ENCODE results near the gene KLC1. TPM values are rescaled to one million over a fixed set of nuclear protein-coding genes. Genes with fewer than 3 reads are reported as not detected.
"Not testable (repeated sequence)": the region's sequence is repeated elsewhere in the genome, so short reads cannot be mapped to it uniquely, and the experiment has no call there.

KLC1 gene
- total RNA-seq, 1 donor from 2014 or later, result 129 TPM

DNA sequence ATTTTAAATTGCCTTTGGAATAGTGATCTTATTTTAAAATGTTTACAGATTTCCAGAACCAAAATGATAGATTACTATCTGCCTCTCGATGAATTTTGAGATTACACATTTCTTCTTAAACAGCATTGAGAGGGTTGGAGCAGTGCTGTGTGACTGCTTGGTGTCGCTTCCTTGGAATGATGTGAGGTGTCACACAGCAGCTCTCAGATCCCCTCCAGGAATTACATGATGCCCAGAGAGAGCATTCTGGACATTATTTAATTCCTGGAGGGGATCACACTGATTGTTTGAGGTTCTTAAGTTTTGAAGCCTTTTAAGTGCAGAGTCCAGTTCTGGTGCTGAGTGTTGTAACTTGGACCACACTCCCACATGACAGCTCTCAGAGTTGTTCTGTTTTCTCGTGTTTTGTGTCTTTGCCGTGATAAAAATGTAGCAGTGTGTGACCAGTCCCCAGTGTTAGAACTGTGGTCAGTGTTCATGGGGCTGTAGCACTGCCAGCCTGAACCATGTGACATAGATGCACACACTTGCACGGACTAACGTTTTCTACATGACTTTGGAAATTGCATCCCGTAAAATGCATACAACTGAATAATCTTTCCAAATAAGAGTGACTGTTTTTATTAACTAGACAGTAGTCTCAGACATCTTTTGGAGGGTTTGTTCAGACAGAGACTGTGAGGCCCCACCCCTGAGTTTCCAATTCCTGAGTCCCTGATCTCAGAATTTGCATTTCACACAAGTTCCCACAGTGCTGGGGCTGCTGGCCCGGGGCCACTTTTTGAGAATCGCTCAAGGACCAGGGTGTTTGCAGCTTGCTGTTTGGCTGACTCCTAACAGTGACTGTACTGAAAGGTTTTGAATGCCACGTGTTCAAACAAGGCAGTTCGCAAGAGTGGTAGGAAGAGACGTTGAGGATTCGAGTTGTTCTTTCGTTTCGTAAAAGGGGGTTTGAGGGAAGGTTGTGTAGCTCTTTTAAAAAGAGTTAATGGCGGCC lies 60.2 kb downstream of the KLC1 start:
- DNase-seq (ENCODE audit: low read depth in 2 of 2), result no peak

DNA sequence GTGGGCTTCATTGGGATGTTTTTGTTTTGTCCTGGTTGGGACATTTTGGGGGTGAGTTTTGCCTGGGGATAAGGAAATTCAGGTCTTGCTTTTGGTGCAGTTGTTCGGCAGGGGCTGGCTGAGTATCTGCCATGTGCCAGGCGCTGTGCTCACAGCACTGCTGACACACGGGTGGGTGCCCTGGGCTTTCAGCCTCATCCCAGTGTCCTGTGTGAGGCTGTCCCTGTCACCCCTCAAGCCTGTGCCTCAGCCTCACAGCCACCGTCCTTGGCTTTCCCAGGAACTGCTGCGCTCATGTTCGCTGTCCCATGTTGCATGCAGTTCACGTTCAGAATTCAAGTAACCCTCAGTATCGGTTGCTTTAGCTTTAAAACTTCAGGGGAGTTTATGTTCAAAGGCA lies 61.3 kb downstream of the KLC1 start:
- no peak for DNase-seq (ENCODE audit: low read depth in 2 of 2)

DNA sequence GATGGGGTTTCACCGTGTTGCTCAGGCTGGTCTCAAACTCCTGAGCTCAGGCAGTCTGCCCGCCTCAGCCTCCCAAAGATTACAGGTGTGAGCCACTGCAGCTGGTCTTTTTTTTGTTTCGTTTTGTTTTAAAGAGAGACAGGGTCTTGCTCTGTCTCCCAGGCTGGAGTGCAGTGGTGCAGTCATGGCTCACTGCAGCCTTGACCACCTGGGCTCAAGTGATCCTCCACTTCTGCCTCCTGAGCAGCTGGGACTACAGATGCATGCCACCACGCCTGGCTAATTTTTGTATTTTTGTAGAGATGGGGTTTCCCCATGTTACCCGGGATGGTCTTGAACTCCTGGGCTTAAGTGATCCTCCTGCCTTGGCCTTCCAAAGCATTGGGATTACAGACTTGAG lies 62.6 kb downstream of the KLC1 start:
- not testable (repeated sequence) for DNase-seq (ENCODE audit: low read depth in 2 of 2)

DNA sequence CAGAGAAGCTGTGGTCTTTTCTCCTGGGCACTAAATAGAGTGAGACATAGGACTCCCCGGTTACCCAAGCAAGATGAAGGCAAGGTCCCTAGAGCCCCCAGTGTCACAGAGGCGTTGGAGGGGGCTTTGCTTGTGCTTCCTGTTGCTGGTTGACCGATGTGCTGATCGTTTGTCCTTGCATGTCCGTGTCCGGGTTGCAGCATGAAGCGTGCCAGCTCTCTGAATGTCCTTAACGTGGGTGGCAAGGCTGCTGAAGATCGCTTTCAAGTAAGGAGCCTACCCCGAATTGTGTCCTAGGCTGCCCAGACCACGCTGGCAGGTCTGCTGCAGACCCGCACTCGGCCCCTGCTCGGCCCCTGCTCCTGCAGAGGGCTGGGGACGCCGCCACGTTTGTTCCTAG lies 63.1 kb downstream of the KLC1 start:
- no peak for DNase-seq (ENCODE audit: low read depth in 2 of 2)

DNA sequence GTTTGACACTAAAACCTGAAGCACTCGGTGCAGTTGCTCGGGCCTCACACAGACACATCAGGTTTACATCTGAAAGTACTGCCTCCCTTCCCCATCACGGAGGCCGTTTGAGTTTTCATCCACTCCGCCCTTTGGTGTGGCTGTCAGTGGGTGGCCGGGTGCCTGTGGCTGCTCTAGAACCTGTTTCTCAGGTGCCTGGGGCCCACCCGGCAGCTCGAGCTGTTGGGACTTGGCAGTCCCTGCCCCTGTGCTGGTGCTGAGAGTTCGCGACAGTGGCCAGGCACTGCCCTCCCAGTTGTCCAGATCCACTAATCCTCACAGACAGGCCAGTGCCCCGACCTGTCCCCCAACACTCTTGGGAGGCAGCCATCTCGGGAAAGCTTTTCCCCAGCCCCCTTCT lies 63.9 kb downstream of the KLC1 start:
- DNase-seq (ENCODE audit: low read depth in 2 of 2), result no peak

DNA sequence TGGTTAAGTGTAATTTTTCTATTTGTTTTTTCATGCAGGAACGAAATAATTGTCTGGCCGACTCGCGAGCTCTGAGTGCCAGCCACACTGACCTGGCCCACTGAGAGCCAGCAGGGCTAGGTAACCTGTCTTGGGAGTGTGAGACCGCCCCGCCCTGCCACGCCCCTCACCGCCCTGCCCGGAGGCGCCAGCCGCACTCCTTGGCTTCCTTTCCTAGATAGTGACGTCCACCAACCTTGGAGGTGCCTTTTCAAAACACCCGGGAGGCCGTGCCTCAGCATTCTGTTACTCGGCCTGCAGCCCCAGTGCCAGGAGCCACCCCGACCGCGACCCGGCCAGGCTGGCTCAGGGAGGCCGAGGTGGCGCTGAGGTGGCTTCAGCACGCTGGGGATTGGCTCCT lies 64.5 kb downstream of the KLC1 start:
- DNase-seq (ENCODE audit: low read depth in 2 of 2), result no peak

DNA sequence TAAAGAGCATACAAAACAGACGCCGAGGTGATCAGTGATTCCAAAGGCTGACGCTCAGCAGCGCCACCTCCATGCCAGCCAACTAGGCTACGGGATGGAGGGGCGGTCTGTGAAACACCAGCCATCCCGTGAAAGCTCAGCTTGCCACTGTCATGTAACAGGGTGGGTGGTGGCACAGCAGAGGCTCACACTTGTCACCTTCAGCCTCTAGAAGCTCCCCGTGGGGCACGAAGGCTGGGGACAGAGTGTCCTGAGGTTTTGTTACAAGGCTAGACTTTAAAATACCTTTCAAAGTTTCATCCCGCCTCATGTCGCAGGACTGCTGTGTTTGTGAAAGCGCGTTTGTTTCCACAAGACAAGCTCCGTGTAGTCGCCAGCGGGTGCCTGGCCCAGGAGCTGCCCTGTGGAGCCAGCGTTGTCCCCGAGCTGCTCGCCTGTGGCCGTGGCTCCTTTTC lies 65.6 kb downstream of the KLC1 start:
- no peak for DNase-seq (ENCODE audit: low read depth in 2 of 2)

DNA sequence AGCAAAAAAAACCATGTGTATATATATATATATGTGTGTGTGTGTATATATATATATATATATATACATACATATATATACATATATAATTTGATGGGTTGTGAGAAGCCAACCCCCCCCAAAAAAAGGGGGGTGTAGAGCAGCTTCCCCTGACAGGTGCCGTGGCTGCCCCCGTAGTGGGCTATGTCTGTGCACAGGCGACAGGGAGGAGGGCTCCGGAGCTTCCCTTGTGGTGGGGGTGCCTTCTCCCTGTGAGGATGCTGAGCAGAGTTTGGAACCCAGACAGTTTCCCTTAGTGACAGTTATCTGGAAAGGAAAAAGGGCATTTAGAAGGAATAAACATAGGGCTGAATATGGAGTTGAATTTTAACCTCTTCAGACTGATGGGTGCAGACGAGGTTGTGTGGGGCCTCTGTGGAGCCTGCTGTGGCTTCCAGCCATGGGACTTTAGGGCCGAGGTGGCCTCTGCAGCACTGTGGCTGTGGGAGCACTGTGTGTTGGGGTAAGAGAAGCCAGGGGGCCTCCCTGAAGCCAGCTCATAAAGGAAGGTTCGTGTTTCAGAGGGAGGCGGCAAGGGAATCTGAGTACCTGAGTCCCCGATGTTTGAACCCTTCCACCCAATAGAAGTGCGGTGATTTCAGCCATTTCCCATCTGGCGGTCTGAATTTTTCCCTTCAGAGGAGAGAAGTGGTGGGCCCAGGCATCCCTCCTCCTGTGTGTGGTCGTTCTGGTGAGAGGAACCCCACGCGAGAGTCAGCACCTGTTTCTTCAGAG lies 66.5 kb downstream of the KLC1 start:
- no peak for DNase-seq (ENCODE audit: low read depth in 2 of 2)

DNA sequence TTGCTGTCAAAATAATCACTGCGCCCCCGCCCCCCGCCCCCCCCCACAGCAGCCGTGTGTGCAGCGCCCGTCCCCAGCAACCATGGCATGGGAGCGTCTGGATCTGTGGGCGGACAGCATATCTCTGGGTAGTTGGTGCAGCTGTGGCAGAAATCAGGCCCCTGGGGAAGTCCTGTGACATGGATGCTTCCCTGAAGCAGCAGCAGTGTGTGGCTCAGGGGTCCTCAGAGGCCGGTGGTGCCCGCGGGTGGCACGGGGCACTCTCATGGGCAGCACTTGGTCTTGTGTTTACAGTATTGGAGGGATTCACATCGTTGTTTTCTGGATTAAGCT lies 67.0 kb downstream of the KLC1 start:
- DNase-seq (ENCODE audit: low read depth in 2 of 2), result no peak

DNA sequence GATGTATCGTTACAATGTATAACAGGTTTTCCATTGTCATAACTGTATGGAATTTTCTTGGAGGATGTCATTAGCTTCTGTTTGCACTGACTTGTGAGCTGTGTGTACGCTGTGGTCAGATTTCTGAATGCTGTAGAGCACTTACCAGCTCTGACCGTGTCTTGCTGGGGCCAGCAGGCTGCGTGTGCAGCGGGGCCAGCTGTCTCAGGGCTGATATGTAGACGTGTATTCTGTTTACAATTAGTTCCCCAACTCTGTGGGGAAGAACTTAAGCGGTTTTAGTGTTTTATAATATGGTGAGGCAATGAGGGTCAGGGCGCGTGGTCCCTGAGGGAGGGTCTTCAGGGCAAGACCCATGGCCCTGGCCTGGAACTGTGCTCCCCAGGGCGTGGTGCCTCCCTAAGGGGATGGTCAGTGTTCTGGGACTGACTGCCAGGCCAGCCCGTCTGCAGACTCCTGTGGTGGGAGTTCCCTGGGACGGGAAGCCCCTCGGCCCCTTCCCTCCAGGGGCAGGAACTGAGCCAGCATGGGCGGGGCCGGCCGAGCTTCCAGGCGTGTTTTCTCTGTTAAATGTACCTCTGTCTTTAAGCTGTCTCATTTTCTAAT lies 67.6 kb downstream of the KLC1 start:
- peak; percentile 35 to 43 for DNase-seq (ENCODE audit: low read depth in 2 of 2)

DNA sequence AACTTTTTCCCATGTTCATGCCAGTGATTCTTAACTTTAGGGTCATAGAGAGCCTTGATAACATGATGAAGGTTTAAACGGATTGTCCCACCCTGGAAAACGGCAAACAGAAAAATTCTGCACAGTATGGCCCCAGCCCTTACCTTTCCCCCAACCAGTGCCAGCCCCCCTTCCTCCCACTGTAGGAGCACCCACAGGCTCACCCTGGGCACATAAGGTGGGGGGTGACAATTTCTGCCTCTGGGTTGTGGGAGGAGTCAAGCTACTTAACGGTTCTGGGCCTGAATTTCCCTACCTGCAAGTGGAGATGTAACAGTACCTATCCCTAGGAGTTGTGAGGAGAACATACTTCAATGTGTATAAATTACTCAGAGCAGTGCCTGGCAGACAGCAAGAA lies 68.2 kb downstream of the KLC1 start:
- no peak for DNase-seq (ENCODE audit: low read depth in 2 of 2)

DNA sequence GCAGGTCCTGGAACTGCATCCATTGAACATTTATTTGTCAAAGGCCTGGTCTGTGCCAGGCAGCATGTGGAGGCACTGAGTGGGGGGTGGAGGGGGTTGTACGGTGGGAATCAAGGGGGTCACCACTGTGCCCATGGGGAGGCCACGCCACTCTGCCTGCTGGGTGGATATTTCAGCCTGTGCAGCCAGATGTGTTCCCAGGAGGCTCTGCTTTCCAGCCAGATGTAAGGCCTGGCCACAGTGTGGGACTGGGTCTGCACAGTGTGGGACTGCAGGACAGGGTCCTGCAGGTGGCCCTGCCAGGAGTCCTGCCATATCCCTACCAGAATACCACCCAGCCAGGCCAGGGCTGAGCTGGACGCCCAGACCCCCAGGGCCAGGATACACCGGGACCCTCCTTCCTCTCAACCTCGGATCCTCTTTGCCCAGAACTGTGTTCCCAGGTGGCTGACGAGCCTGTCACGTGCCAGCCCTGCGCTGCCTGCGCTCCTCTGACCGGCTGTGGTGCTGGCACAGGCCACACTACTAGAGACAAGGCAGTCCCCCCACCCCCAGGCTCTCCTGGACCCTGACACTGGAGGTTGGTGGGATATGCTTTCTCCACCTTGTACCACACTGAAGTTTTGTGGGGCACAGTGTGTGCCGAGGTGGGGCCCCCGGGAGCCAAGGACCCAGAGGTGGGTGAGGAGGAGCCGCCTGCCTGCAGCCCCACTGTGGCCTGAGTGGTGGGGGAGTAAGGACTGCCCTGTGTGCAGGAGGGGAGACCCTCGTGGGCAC lies 68.8 kb downstream of the KLC1 start:
- DNase-seq (ENCODE audit: low read depth in 2 of 2), result no peak

DNA sequence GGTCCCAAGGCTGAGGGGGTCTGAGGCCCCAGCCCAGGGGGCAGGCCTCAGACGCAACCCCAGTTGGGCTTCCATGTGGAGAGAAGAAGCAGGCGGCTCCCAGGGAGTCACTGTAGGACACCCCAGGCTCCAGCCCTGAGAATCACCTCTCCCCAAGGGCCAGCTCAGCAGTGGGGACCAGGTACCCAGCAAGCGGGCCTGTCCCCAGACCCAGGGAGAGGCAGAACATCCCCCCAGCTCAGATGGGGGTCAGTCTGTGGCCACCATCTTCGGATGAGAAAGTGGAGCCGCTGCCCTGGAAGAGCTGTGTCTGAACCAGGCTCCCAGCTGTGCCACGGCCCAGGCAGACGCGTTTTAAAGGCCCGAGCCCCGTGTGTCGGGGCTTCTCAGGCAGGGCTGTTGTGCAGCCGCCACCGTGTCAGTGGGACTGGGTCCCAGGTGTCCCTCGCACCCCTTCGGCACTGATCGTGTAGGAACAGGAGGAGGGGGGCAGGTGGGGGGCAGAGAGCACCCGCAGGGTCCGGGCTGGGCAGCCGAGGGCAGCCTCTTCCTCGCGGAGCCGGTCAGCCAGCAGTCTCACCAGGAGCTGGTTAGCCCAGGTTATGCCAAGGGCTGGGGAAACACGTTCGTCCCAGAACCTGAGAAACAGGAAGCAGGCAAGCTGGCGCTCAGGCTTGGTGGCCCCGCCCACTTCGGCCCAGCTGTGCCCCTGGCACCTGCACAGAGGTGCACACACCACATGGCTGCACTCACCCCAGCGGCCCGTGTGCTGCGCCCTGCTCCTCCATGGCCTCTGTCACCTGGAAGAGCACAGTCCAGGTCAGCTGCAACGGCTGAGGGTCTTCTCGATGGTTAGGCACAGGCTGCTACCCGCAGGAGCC lies 69.6 kb downstream of the KLC1 start:
- DNase-seq (ENCODE audit: low read depth in 2 of 2), result no peak

DNA sequence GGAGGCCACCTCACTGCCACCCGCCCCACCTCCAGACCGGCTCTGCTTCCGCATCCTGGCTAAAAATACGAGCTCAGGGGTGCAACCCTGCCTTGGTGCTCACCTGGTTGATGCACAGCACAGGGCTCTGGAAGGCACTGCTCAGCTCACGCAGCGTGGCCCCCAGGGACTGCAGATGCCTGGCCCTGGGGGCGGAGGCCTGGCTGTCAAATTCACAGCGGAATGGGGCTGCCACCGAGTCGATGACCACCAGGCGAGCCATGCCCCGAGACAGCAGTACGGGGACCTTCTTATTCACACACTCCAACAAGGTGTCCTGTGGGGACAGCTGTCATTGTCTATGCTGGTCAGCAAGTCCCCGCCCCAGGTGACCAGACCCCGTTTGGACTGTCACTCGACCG lies 70.2 kb downstream of the KLC1 start:
- DNase-seq (ENCODE audit: low read depth in 2 of 2), result no peak

DNA sequence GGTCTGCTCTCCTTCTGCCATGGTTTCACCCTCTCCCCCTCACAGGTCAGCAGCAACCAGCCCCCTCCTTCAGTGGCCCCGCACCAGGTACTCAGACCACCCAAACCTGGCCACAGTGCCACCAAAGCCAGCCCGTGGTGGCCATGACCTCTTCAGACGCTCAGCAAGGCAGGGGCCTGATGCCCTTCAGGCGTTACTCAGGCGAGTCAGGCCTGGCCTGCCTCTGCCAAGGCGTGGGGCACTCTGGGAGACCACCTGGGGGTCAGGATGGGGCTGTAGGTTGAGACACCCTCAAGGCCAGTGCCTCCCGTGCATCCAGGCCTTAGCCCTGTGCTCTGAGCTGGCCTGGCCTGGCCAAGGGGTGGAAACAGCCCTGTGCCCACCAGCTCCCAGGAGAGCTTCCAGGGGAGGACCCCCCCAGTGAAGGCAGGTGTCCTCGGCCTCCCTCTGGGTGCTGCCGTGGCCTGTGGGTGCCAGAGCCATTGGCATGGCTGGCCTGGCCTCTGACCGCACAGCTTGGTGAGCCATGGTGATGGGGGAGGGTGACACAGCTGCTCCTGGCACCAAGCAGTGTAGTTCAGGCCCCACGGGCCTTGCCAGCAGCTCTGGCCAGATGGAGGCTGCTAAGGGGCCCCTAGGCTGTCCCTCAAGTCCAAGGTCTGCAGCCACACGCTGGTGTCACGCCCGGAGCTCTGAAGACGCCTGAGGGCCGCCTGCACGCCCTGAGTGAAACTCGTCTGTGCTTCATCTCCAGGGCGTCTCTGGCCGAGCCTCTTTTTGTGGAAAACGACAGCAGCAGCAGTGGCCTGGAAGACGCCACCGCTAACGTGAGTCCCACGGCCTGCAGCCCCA lies 71.1 kb downstream of the KLC1 start:
- DNase-seq (ENCODE audit: low read depth in 2 of 2), result no peak

DNA sequence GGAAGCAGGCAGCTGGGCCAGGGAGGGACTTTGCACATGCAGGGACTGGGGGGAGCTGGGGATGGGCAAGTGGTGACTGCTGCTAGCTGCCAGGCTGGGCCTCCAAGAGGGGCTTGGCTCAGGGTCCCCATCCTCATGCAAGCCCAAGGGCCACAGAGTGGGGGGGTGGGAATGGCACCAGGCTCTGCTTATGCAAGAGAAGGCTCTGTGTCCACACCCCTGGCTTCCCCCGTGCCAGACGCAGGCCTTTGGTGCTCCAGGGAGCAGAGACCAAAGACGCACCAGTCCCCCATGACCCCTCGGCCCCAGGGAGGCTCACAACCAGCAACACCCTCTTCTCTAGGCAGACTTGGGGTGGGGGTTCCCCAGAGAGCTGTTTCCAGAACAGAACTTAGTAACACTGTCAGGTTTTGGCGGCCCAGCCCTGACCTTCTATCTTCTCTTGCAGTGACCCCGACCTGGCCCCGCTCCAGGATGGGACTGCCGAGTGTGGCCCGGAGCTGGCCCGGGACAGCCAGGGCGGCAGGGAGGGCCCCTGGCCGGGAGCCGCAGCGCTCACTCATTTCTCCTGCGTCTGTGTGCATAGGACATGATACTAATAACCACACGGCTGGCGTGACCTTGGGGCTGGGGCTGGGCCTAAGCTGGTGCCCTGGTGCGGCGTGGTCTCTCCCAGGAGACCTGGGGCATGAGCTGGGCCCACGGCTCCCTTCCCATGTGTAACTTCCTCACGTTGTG lies 71.9 kb downstream of the KLC1 start:
- DNase-seq (ENCODE audit: low read depth in 2 of 2), result no peak

DNA sequence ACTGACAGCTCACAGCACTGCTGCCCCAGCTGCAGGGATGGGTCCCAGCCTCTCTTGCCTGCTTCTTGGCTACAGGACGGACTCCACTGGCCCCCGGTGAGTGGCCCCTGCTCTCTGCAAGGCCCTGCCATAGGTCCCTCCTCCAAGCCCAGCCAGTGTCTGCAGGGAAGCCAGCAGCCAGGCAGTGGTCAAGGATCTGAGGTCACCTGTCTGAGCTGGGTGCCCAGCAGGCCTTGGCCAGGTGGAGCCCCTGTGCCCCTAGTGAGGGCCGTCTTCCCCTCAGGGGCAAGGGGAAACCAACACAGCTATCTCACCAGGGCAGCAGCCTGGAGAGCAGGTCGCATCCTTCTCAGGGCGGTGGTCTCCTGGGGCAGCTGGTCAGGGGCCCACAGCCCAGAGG lies 73.1 kb downstream of the KLC1 start:
- no peak for DNase-seq (ENCODE audit: low read depth in 2 of 2)

DNA sequence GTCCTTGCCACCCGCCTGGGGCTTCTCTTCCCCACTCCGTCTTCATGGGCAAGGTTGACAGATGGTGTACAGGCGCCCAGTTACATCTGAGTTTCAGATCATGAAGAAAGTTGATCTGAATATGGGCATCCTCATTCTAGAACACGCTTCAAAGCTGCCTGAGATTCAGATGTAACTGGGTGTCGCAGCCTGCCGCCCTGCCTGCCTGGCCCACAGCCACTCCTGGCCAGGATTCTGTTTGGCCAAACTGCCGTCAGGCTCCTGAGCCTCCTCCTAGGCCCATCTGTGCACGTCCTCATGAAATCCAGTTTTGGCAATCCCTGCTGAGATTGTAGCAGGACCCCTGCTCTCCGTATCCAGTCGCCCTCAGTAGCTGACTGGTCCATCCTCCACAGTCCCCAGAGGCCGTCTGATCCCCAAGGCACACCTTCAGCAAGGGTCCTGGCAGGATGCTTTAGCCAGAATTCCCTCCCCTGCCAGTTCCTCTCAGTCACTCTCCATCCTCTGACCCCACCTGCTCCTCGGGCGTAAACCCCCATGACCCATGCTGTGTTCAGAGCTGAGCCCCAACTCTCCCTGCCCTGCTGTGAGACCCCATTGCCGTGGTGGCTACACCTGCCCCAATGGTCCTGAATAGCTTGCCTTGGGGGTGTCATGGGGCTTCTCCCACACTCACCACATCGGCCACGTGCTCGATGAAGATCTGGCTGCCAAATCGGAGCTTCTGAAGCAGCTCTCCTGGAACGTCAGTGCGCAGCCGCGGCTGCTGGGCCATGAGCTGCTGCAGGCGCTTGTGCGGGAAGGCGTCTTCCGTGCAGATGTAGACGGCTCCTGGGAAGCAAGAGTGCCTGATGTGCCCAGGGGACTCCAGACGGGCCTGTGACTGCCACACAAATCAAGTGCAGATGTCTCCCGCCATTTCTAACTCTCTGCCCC lies 73.8 kb downstream of the KLC1 start:
- DNase-seq (ENCODE audit: low read depth in 2 of 2), result no peak
